IPS-18c (cell line): Measurements from ENCODE around the gene RARS1.

Experiments
- H3K4me3 ChIP-seq: 2 replicates; pipeline ENCODE4 v1.7.0; 2013; ENCODE audit warnings: low read depth, mild to moderate bottlenecking, low read length, moderate library complexity; ENCODE audit not compliant: insufficient read depth
- H3K9me3 ChIP-seq: one replicate; pipeline ENCODE4 v1.6.1; 2013; ENCODE audit warnings: mild to moderate bottlenecking, low read length, moderate library complexity; ENCODE audit not compliant: control insufficient read depth, insufficient read depth

Gene RARS1

DNA sequence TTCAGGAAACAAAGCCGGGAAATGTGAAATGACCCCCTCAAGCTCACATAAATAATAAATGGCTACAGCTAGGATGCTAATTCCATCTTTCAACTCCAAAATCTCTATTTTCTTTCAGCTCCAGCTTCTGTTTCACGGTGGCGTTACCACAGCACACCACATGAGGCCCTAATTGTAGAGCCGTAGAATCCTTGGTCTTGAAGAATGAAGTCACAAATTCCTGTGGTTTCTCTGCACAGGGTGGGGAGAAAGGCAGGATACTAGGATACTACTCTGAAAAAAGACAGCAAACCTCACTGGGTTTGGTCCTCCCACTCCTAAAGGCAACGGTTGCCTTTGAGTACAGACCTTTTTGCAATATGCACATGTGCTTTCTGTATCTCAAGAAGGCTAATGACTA is 13.9 kb upstream of the RARS1 start:
- no peak overlapping the region for H3K4me3 ChIP-seq
- no peaks in the 10 kb centered on the region for H3K9me3 ChIP-seq

DNA sequence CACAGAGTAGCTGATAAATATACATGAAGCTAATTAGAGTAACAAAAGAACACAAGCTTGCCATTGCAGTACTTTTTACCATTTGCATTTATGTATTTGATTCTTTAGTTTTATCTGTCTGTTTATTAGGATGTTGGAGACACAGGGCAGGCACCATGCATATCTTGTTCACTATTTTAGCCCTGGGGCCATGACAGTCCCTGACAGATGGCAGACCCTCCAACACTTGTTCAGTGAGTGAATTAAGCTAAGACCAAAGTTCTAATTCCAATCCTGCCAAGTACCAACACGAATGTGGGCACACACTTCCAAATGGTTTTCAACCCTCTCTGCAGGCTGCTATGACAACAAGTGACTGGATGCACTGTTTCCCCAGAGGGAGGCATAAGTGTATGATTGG is 12.0 kb upstream of the RARS1 start:
- Histone ChIP-seq H3K4me3 (no peak overlapping the region), H3K9me3 (no peaks in the 10 kb centered on the region)

DNA sequence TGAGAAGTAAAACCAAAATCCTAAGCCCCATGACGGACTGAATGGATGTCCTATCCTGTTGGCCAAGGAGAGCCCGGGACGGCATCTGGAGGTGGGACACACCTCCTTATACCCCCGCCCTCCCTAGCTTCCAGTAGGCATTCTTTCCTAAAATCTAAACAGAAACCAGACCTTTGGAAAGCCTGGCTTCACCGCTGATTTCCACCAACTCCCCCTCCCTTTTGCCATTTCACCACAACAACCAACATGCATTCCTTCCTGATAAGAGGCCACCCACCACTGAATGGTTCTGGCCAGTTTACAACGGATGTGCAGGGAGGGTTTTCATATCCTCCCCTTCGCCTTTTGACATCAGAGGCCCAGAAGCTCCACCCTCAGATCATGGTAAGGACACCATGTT is 9.2 kb upstream of the RARS1 start:
- Histone ChIP-seq H3K9me3 (no peaks in the 10 kb centered on the region), H3K4me3 (no peak overlapping the region)

GRCh38 chr5:168479166-168479565 is 7.1 kb upstream of the RARS1 start:
- no peaks in the 10 kb centered on the region for H3K9me3 ChIP-seq
- H3K4me3 ChIP-seq: no peak overlapping the region

DNA sequence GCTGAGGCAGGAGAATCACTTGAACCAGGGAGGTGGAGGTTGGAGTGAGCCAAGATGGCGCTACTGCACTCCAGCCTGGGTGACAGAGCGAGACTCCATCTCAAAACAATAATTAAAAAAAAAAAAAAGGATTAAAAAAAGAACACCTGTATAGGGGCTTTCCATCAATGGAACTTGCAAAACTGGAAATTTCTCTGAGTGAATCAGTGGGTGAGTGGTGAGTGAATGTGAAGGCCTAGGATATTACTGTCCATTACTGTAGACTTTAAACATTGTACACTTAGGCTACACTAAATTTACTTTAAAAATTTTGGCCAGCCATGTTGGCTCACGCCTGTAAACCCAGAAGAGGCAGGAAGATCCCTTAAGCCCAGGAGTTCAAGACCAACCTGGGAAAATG is 5.7 kb upstream of the RARS1 start:
- no peaks in the 10 kb centered on the region for H3K9me3 ChIP-seq
- H3K4me3 ChIP-seq: no peak overlapping the region

DNA sequence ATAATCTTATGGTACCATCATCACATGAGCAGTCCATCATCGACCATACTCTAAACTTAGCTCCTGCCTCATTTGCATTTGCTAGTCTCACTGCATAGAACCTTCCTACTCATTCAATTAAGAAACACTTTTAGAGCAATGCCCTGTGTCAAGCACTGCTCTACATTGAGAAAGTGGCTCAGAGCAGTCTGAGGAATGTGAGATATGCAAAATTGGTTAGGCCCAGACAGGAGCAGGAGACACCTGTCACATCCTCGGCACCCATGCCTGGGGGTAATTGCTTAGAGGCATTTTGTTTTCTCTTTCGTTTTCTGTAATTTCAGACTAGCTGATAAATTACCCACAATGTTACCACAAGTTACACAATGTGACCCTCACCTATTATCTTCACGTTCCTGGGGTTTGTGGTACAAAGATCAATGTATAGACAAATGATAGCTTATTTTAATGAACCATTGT is 4.9 kb upstream of the RARS1 start:
- H3K9me3 ChIP-seq: no peaks in the 10 kb centered on the region
- no peak overlapping the region for H3K4me3 ChIP-seq

GRCh38 chr5:168482361-168482760 is 3.9 kb upstream of the RARS1 start:
- Histone ChIP-seq H3K9me3 (no peaks in the 10 kb centered on the region), H3K4me3 (no peak overlapping the region)

- Histone ChIP-seq H3K9me3 (no peaks in the 10 kb centered on the region), H3K4me3 (no peak overlapping the region)
Measured at GRCh38 chr5:168489059-168489458, 2.8 kb downstream of the RARS1 start.

DNA sequence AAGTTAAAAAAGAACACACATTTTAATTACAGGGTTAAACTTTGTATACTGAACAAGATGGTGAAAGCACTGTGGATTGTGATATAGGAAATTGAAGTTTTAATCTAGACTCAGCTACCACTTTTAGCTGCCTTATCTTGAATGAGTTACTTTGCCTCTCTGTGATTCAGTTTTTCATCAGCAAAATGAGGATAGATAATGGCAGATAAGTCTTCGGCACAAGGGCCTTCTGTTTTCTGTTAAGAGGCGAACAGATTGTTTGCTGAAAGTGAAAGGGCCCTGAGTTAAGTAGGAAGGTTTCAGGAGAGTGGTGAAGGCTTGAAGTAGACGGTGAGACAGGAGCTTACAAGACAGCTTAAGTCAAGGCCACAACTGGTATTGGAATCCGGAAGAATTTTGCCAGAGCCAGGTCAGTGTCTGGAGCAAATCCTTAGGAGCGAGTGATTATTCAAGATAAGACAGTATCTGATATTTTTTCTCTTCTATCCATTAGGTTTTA is 7.8 kb downstream of the RARS1 start:
- H3K9me3 ChIP-seq: no peaks in the 10 kb centered on the region
- H3K4me3 ChIP-seq: no peak overlapping the region

DNA sequence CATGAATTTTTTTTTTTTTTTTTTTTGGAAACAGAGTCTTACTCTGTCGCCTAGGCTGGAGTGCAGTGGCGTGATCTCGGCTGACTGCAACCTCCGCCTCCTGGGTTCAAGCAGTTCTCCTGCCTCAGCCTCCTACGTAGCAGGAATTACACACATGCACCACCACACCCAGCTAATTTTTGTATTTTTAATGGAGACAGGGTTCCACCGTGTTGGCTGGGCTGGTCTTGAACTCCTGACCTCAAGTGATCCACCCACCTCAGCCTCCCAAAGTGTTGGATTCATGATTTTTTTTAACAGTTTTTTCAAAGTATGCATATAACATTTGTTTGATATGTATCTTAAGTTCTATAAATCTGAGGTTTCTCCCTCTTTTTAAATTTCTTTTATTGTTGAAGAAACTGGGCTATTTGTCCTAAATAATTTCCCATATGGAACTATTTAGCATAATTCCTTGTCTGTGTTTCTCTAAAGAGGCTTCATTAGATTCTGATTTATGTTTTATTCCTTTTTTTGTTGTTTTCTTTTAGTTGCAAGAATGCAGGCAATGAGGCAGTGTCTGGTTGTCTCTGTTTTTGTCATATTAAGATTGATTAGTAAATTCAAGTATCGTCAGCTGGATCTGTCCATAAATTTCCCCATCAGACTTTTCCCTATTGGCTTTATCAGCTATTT is 16.4 kb downstream of the RARS1 start:
- Histone ChIP-seq H3K9me3 (no peaks in the 10 kb centered on the region), H3K4me3 (no peak overlapping the region)

DNA sequence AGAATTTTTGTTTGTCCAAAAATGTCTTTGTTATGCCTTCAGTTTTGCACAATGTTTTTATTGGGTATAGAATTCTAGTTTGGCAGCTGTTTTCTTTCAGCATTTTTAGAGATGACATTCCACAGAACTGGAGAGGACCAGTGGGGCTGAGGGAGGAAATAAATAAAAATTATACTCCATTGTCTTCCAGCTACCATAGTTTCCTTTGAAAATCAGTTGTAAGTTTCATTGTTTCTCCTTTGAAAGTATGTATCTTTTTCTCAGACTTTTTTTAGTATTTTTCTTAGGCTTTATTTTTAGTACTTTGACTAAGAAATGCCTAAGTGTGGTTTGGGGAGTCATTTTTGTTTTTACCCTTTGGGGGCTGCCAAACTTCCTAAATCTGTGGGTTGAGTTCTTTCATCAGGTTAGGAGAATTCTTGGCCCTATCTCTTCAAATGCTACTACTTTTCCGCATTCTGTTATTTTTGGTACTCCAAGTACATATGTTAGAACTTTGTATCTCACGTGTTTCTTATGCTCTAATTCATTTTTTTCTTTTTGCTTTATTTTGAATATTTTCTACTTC is 27.7 kb downstream of the RARS1 start:
- Histone ChIP-seq H3K9me3 (peaks cover 3% of the 10 kb centered on the region), H3K4me3 (no peak overlapping the region)

DNA sequence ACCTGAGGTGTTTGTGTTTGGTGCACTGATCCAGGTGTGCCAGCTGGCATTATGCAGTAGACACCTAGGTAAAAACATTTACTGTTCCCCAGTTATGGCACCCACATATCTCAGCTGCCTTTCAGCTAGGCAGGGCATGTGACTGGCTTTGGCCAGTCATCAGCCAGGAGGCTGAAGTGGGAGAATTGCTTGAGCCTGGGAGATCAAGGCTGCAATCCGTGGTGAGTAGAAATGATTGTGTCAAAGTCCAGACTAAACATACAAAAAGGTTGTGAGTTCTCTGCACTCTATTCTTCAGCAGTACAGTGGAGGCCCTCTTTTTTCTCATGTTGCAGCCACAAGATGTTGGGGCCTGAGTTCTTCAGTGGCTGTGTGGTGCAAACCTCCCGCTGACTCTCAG is 39.6 kb downstream of the RARS1 start:
- H3K9me3 ChIP-seq: no peaks in the 10 kb centered on the region
- H3K4me3 ChIP-seq: no peak overlapping the region

GRCh38 chr5:168527756-168528295 is 41.6 kb downstream of the RARS1 start:
- Histone ChIP-seq H3K9me3 (no peaks in the 10 kb centered on the region), H3K4me3 (no peak overlapping the region)

GRCh38 chr5:168528521-168529373 is 42.5 kb downstream of the RARS1 start, which contains the start of gene FBLL1:
Gene FBLL1 (plus strand): TSS chr5:168529305. CDS start chr5:168529505, 200 bp downstream.
- H3K9me3 ChIP-seq: no peaks in the 10 kb centered on the region
- H3K4me3 ChIP-seq: peak within 1 kb of the TSS; percentile 53

DNA sequence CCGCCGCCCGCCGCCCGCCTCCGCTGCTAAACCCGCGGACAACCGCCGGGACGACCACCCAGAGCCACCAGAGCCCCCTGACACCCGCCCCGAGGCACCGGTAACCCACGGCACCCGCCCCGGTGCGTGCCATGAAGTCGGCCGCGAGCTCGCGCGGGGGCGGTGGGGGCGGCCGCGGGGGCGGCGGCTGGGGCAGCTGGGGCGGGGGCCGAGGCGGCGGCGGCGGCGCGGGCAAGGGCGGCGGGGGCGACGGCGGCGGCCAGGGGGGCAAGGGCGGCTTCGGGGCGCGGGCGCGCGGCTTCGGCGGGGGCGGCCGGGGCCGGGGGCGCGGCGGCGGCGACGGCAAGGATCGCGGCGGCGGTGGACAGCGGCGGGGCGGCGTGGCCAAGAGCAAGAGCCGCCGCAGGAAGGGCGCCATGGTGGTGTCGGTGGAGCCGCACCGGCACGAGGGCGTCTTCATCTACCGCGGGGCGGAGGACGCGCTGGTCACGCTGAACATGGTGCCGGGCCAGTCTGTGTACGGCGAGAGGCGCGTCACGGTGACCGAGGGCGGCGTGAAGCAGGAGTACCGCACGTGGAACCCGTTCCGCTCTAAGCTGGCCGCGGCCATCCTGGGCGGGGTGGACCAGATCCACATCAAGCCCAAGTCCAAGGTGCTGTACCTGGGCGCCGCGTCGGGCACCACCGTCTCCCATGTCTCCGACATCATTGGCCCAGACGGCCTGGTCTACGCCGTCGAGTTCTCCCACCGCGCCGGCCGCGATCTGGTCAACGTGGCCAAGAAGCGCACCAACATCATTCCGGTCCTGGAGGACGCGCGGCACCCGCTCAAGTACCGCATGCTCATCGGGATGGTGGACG is 43.3 kb downstream of the RARS1 start:
- Histone ChIP-seq H3K4me3 (peak overlapping the region; percentile 49), H3K9me3 (no peaks in the 10 kb centered on the region)

DNA sequence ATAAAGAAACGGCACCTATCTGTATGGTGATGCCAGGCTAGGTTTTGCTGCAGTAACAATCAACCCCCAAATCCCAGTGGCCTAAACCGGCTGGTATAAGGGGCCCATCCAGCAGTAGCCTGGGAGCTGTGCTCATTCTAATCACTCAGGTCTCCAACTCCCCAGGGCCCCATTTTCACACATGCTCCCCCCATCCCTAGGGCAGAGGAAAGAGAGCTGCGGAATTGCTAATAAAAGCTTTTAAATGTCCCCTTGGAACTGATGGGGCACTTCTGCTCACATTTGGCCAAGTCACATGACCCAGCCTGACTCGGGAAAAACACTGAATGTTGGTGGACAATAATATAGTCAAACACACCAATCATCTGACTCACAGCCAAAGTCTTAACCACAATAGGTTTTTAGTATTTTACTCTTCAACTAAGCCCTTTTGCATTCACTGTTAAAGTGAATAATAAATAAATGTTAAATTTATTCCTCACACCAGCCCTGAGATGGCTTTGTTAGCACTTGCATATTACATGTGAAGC is 44.4 kb downstream of the RARS1 start:
- Histone ChIP-seq H3K9me3 (no peaks in the 10 kb centered on the region), H3K4me3 (no peak overlapping the region)

GRCh38 chr5:168531191-168531590 is 44.9 kb downstream of the RARS1 start:
- no peaks in the 10 kb centered on the region for H3K9me3 ChIP-seq
- no peak overlapping the region for H3K4me3 ChIP-seq
